Motor neuron (in vitro differentiated cells): ENCODE measurements around the gene C17orf100. TPM values are rescaled to one million over a fixed set of nuclear protein-coding genes. Genes with fewer than 3 reads are reported as not detected.
A peak's percentile ranks its signal among the peaks of the same experiment; 100 is the strongest.
"Not testable (repeated sequence)": the region's sequence is repeated elsewhere in the genome, so short reads cannot be mapped to it uniquely, and the experiment has no call there.

Experiments
- ATAC-seq, 8 experiments: fragments of 200-7000 bp; cut with Tn5 transposase; replicated peaks in 6 of 8; 2 replicates each; pipeline ENCODE4 v1.8.0; 2021; ENCODE audit warnings: mild to moderate bottlenecking in 8 of 8, moderate library complexity in 8 of 8
- H3K27ac ChIP-seq, 2 donors: fragments of 250-450 bp; sonication (Bioruptor Pico); 2 replicates each; pipeline ENCODE4 v1.9.0; 2021; ENCODE audit warnings: antibody characterized with exemption in 2 of 2, mild to moderate bottlenecking in 2 of 2, moderate library complexity in 1 of 2
- H3K4me1 ChIP-seq, 2 donors: fragments of 250-450 bp; sonication (Bioruptor Pico); replicated peaks in 1 of 2; 2 replicates each; pipeline ENCODE4 v1.6.1; 2021; ENCODE audit warnings: antibody characterized with exemption in 2 of 2, mild to moderate bottlenecking in 2 of 2, moderate library complexity in 1 of 2
- H3K4me3 ChIP-seq, 5 donors: fragments of 250-450 bp; sonication (Bioruptor Pico); 2 replicates each; pipeline ENCODE4 v1.9.0; 2021; ENCODE audit warnings: antibody characterized with exemption in 5 of 5, mild to moderate bottlenecking in 5 of 5, moderate library complexity in 4 of 5
- WGBS, 10 experiments: fragments of 450-650 bp; shearing (Covaris generic); methylation state at CpG; one replicate each; pipeline ENCODE4 v1.0.0; 2022; 5-methylcytosine and 5-hydroxymethylcytosine counted together
- in situ Hi-C, 9 experiments: fragments of 400-800 bp; cut with MboI; loops; one replicate each; pipeline ENCODE4 v1.15.0; 2021; ENCODE audit warnings: low sequenced_read_pairs in 9 of 9, low pct_unique_long_range_greater_than_20kb in 2 of 9; ENCODE audit not compliant: unreplicated experiment in 9 of 9
- total RNA-seq, 8 experiments: library from RNA; unstranded; fragments of 300-600 nt; gene quantifications; 2 replicates each; pipeline versions ENCODE4 v1.2.3 to v1.2.4, GENCODE V29; 2022

Gene C17orf100
- total RNA-seq, 8 experiments from 2014 or later, result 0.56 to 8.9 (median 4.3) TPM

DNA sequence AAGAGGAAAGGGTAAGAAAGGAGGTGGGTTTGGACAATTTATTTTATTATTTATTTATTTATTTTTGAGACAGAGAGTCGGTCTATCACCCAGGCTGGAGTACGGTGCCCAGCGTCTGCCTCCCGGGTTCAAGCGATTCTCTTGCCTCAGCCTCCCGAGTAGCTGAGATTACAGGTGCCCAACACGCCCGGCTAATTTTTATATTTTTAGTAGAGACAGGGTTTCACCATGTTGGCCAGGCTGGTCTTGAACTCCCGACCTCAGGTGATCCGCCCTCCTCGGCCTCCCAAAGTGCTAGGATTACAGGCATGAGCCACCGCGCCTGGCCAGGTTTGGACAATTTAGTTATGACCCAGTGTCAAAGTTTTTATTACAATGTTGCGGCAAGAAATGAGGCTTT, 11.6 kb downstream of the C17orf100 start:
- WGBS, 10 experiments, result 20 to 100% (median 80%) methylated on average over 1 to 11 of the region's 14 CpGs; no CpG with 5 or more reads in 1 of the 10 experiments
- not testable (repeated sequence) for ATAC-seq

DNA sequence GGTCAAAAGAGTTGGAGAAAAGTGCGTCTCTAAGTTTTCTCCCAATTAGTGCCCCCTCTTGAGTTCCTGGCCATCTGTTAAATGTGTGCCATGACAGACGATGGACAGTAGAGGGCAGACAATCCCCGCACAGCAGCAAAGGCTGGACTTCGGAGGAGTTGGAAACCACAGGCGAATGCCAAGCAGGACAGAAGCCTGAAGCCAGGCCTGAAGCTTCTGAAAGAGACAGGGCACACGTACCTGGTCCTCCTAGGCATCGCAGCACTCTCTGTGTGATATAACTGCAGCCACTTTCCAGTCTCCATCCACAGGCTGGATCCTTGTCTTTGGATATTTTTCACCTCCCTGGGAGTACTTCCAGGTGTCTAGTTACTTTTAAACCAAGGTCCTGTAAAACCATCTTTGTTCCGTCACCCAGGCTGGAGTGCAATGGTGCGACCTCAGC, 14.5 kb downstream of the C17orf100 start:
- 0 to 16% (median 7%) methylated on average over 2 to 7 of the region's 9 CpGs; no CpG with 5 or more reads in 3 of the 10 experiments for WGBS, 10 experiments
- in situ Hi-C loops, result loop anchor here in 5 of 9 experiments (10.0 to 25.0 kb wide), 5 partner anchors 99 to 346 kb away; partner anchors contain the start of genes BCL6B (in 2 of the 5), RNASEK (in 2 of the 5) and TEKT1 (in 1 of the 5)
- Histone ChIP-seq H3K27ac (no peak overlapping the region), H3K4me1 (no peaks in the 10 kb centered on the region), H3K4me3 (no peak overlapping the region)
- ATAC-seq, result peak; percentile 76 to 99 (median 94)

More for the DNA sequence above, 11.6 kb downstream of the C17orf100 start:
- H3K27ac ChIP-seq, H3K4me1 ChIP-seq, H3K4me3 ChIP-seq: not testable (repeated sequence)
- in situ Hi-C loops, result loop anchor here in 5 of 9 experiments (10.0 to 25.0 kb wide), 5 partner anchors 102 to 349 kb away; partner anchors contain the start of genes BCL6B (in 2 of the 5), RNASEK (in 2 of the 5) and TEKT1 (in 1 of the 5)

GRCh38 chr17:6666557-6666956, 15.0 kb downstream of the C17orf100 start:
- whole genome bisulfite sequencing, 10 experiments, result 87 to 100% (median 94%) methylated on average over 3 to 6 of the region's 6 CpGs; no CpG with 5 or more reads in 7 of the 10 experiments

DNA sequence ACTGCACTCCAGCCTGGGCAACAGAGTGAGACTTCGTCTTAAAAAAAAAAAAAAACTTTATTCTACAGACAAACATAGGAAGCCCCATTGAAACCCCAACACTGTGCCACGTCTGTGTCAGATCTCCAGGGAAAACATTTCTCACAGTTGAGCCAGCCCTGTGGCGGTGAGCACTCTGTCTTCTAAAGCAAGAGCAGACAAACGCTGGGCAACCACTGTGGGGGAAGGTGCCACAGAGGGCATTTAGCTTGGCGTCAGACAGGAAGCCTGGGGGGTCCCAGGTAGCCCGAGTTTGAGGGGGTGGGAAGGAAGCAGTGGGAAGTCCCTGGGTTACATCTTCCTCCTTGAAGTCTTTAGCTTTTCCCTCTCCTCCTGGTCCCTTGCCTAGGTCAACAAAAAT, 16.0 kb downstream of the C17orf100 start:
- no peak for ATAC-seq
- no peaks in the 10 kb centered on the region for H3K4me1 ChIP-seq
- no peak overlapping the region for H3K27ac ChIP-seq
- WGBS, 10 experiments, result 32 to 73% (median 55%) methylated on average over 1 to 5 of the region's 6 CpGs; no CpG with 5 or more reads in 6 of the 10 experiments
- no peak overlapping the region for H3K4me3 ChIP-seq
- in situ Hi-C loops, result loop anchor here in 5 of 9 experiments (10.0 to 25.0 kb wide), 5 partner anchors 97 to 345 kb away; partner anchors contain the start of genes BCL6B (in 2 of the 5), RNASEK (in 2 of the 5) and TEKT1 (in 1 of the 5)

More at GRCh38 chr17:6666557-6666956, 15.0 kb downstream of the C17orf100 start:
- no peak overlapping the region for H3K27ac ChIP-seq
- no peak for ATAC-seq
- H3K4me3 ChIP-seq, result no peak overlapping the region
- no peaks in the 10 kb centered on the region for H3K4me1 ChIP-seq
- in situ Hi-C loops, result loop anchor here in 5 of 9 experiments (10.0 to 25.0 kb wide), 5 partner anchors 98 to 346 kb away; partner anchors contain the start of genes BCL6B (in 2 of the 5), RNASEK (in 2 of the 5) and TEKT1 (in 1 of the 5)

- ATAC-seq, result no peak
- 29 to 100% (median 77%) methylated on average over 1 to 11 of the region's 17 CpGs; no CpG with 5 or more reads in 3 of the 10 experiments for WGBS, 10 experiments
- Histone ChIP-seq H3K4me3 (no peak overlapping the region), H3K4me1 (no peaks in the 10 kb centered on the region), H3K27ac (no peak overlapping the region)
- in situ Hi-C loops, result loop anchor here in 5 of 9 experiments (10.0 to 25.0 kb wide), 5 partner anchors 97 to 344 kb away; partner anchors contain the start of genes BCL6B (in 2 of the 5), RNASEK (in 2 of the 5) and TEKT1 (in 1 of the 5)
These were observed 16.7 kb downstream of the C17orf100 start for GRCh38 chr17:6668219-6668618.

- in situ Hi-C loops, result loop anchor here in 5 of 9 experiments (10.0 to 25.0 kb wide), 5 partner anchors 96 to 343 kb away; partner anchors contain the start of genes BCL6B (in 2 of the 5), RNASEK (in 2 of the 5) and TEKT1 (in 1 of the 5)
- no peak overlapping the region for H3K4me3 ChIP-seq
- no peak overlapping the region for H3K27ac ChIP-seq
- H3K4me1 ChIP-seq, result no peaks in the 10 kb centered on the region
- WGBS, 10 experiments, result 40 to 85% (median 64%) methylated on average over 2 to 9 of the region's 14 CpGs; no CpG with 5 or more reads in 2 of the 10 experiments
- ATAC-seq, result no peak
These were observed 17.3 kb downstream of the C17orf100 start for GRCh38 chr17:6668727-6669425.

- ATAC-seq, result no peak
- Histone ChIP-seq H3K4me1 (no peaks in the 10 kb centered on the region), H3K4me3 (no peak overlapping the region), H3K27ac (no peak overlapping the region)
- WGBS, 10 experiments, result 10 to 88% (median 76%) methylated on average over 2 to 9 of the region's 10 CpGs; no CpG with 5 or more reads in 3 of the 10 experiments
- in situ Hi-C loops, result loop anchor here in 5 of 9 experiments (10.0 to 25.0 kb wide), 5 partner anchors 95 to 343 kb away; partner anchors contain the start of genes BCL6B (in 2 of the 5), RNASEK (in 2 of the 5) and TEKT1 (in 1 of the 5)
These were observed 18.1 kb downstream of the C17orf100 start for GRCh38 chr17:6669479-6670212.

DNA sequence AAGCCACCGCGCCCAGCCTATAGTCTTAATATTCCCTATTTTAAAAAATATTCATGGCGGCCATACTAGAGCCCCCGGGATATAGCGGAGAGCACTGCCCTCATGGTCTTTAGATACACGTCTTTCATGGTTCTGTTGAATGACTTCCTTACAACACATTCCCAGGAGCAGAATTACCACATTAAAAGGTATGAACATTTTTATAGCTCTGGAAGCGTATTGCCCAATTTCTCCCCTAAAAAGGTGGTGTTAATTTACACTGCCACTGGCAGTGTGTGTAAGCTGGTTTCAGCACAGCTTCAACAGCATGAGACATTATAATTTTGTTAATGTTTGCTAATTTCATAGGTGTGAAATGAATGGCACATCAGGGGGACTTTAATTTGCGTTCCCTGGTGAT, 19.0 kb downstream of the C17orf100 start:
- ATAC-seq, result no peak
- WGBS, 10 experiments, result 80 to 100% (median 89%) methylated on average over 1 to 6 of the region's 8 CpGs; no CpG with 5 or more reads in 3 of the 10 experiments
- Histone ChIP-seq H3K4me1 (no peaks in the 10 kb centered on the region), H3K27ac (no peak overlapping the region), H3K4me3 (no peak overlapping the region)
- in situ Hi-C loops, result loop anchor here in 3 of 9 experiments (25.0 kb wide), 2 partner anchors 167 to 342 kb away; partner anchors contain the start of genes BCL6B (in 2 of the 3), RNASEK (in 2 of the 3) and TEKT1 (in 1 of the 3)

GRCh38 chr17:6670999-6671398, 19.4 kb downstream of the C17orf100 start:
- H3K27ac ChIP-seq, result no peak overlapping the region
- no peak for ATAC-seq
- in situ Hi-C loops, result loop anchor here in 3 of 9 experiments (25.0 kb wide), 2 partner anchors 166 to 341 kb away; partner anchors contain the start of genes BCL6B (in 2 of the 3), RNASEK (in 2 of the 3) and TEKT1 (in 1 of the 3)
- 71 to 100% (median 83%) methylated on average over 1 to 5 of the region's 6 CpGs; no CpG with 5 or more reads in 4 of the 10 experiments for WGBS, 10 experiments
- no peak overlapping the region for H3K4me3 ChIP-seq
- H3K4me1 ChIP-seq, result no peaks in the 10 kb centered on the region

DNA sequence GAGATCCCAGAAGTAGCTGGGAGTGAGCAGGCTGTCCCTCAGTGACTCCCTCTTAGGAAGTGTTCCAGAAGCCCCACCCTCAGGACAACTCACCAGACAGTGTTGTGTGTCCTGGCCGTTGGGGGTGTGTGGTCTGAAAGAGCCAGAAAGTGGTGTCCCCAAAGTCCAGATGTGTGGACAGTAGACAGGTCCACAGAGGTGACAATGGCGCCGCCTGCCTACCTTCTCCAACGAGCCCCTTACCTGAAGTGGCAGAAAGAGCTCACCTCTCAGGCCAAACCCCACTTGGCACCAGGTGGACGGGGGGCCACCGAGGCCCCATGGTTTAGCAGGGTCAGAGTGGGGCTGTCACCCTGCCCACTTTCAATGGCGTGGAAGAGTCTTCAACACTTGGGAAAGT, 19.9 kb downstream of the C17orf100 start:
- peak in 2 of 8 experiments; percentile 26 to 39 for ATAC-seq
- 60 to 93% (median 71%) methylated on average over 1 to 5 of the region's 7 CpGs; no CpG with 5 or more reads in 5 of the 10 experiments for WGBS, 10 experiments
- H3K4me1 ChIP-seq, result no peaks in the 10 kb centered on the region
- in situ Hi-C loops, result loop anchor here in 3 of 9 experiments (25.0 kb wide), 2 partner anchors 166 to 341 kb away; partner anchors contain the start of genes BCL6B (in 2 of the 3), RNASEK (in 2 of the 3) and TEKT1 (in 1 of the 3)
- H3K4me3 ChIP-seq, result no peak overlapping the region
- H3K27ac ChIP-seq, result no peak overlapping the region

DNA sequence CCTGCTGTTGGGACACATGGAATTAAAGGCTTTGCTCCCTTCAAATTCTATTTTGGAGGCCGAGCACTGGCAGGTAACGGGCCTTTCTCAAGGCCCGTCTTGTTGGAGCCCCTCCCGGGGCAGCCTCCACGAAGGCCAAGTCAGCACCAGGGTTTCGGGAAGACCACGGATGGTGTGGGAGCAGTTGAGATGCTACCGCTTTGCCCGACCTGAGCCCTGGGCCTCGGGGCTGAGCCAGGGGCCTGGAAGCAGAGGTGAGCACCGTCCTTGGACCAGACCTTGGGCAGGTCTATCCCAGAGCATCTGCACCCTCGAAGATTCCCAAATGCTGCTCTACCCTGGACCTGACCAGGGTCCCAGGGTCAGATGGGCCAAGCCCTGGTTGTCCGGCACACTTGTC, 23.0 kb downstream of the C17orf100 start:
- in situ Hi-C loops, result loop anchor here in 3 of 9 experiments (25.0 kb wide), 2 partner anchors 163 to 338 kb away; partner anchors contain the start of genes BCL6B (in 2 of the 3), RNASEK (in 2 of the 3) and TEKT1 (in 1 of the 3)
- no peak for ATAC-seq
- 60 to 100% (median 84%) methylated on average over 1 to 4 of the region's 13 CpGs; no CpG with 5 or more reads in 4 of the 10 experiments for WGBS, 10 experiments
- H3K4me1 ChIP-seq, result no peaks in the 10 kb centered on the region
- H3K4me3 ChIP-seq, result no peak overlapping the region
- no peak overlapping the region for H3K27ac ChIP-seq
